ENCODE measurements around the gene NOTCH2.
"Not testable (repeated sequence)": the region's sequence is repeated elsewhere in the genome, so short reads cannot be mapped to it uniquely, and the experiment has no call there.

NOTCH2 gene

GRCh38 chr1:119987686-119988085, 81.8 kb downstream of the NOTCH2 start:
- Mint-ChIP-seq H3K27ac (peak overlapping the region; percentile 86), H3K4me1 (peaks cover 43% of the 10 kb centered on the region), H3K36me3 (peaks cover 26% of the 10 kb centered on the region), H3K27me3 (no peaks in the 10 kb centered on the region), H3K9me3 (no peaks in the 10 kb centered on the region), H3K4me3 (peak overlapping the region; percentile 72)

- Mint-ChIP-seq H3K4me1 (peaks cover 43% of the 10 kb centered on the region), H3K27ac (peak overlapping the region; percentile 86), H3K36me3 (peaks cover 26% of the 10 kb centered on the region), H3K9me3 (no peaks in the 10 kb centered on the region), H3K4me3 (peak overlapping the region; percentile 53), H3K27me3 (no peaks in the 10 kb centered on the region)
Observed at GRCh38 chr1:119987112-119987511, 82.3 kb downstream of the NOTCH2 start.

GRCh38 chr1:119986007-119986497, 83.4 kb downstream of the NOTCH2 start:
- Mint-ChIP-seq H3K4me3 (no peak overlapping the region), H3K36me3 (peaks cover 28% of the 10 kb centered on the region), H3K9me3 (no peaks in the 10 kb centered on the region), H3K27me3 (no peaks in the 10 kb centered on the region), H3K27ac (no peak overlapping the region), H3K4me1 (peaks cover 43% of the 10 kb centered on the region)

- H3K4me3 Mint-ChIP-seq: no peak overlapping the region
Observed at GRCh38 chr1:119984771-119985170, 84.7 kb downstream of the NOTCH2 start.

GRCh38 chr1:119981986-119982815, 87.3 kb downstream of the NOTCH2 start:
- Mint-ChIP-seq H3K27ac (no peak overlapping the region), H3K4me3 (no peak overlapping the region), H3K9me3 (no peaks in the 10 kb centered on the region), H3K36me3 (peaks cover 32% of the 10 kb centered on the region), H3K4me1 (peaks cover 36% of the 10 kb centered on the region), H3K27me3 (no peaks in the 10 kb centered on the region)

More at GRCh38 chr1:119984771-119985170, 84.7 kb downstream of the NOTCH2 start:
- Mint-ChIP-seq H3K27ac (no peak overlapping the region), H3K27me3 (no peaks in the 10 kb centered on the region), H3K9me3 (no peaks in the 10 kb centered on the region), H3K4me1 (peaks cover 43% of the 10 kb centered on the region), H3K36me3 (peaks cover 28% of the 10 kb centered on the region)

- H3K4me1 Mint-ChIP-seq: peaks cover 34% of the 10 kb centered on the region
- peaks cover 28% of the 10 kb centered on the region for H3K36me3 Mint-ChIP-seq
- H3K4me3 Mint-ChIP-seq: no peak overlapping the region
- no peak overlapping the region for H3K27ac Mint-ChIP-seq
- H3K27me3 Mint-ChIP-seq: no peaks in the 10 kb centered on the region
- no peaks in the 10 kb centered on the region for H3K9me3 Mint-ChIP-seq
Observed at GRCh38 chr1:119981496-119981895, 88.0 kb downstream of the NOTCH2 start.

- Mint-ChIP-seq H3K4me1 (peaks cover 17% of the 10 kb centered on the region), H3K27ac (no peak overlapping the region), H3K27me3 (no peaks in the 10 kb centered on the region), H3K36me3 (peaks cover 18% of the 10 kb centered on the region), H3K9me3 (no peaks in the 10 kb centered on the region), H3K4me3 (no peak overlapping the region)
Observed at GRCh38 chr1:119978018-119978505, 91.4 kb downstream of the NOTCH2 start.

- H3K27ac Mint-ChIP-seq, H3K9me3 Mint-ChIP-seq, H3K4me3 Mint-ChIP-seq, H3K27me3 Mint-ChIP-seq: not testable (repeated sequence)
- Mint-ChIP-seq H3K36me3 (peaks cover 19% of the 10 kb centered on the region), H3K4me1 (peaks cover 17% of the 10 kb centered on the region)
Observed at GRCh38 chr1:119977113-119977736, 92.2 kb downstream of the NOTCH2 start.

GRCh38 chr1:119975582-119976254, 93.7 kb downstream of the NOTCH2 start:
- not testable (repeated sequence) for H3K4me3 Mint-ChIP-seq, H3K9me3 Mint-ChIP-seq, H3K27ac Mint-ChIP-seq, H3K27me3 Mint-ChIP-seq
- Mint-ChIP-seq H3K4me1 (peaks cover 17% of the 10 kb centered on the region), H3K36me3 (peaks cover 17% of the 10 kb centered on the region)

- no peaks in the 10 kb centered on the region for H3K27me3 Mint-ChIP-seq
- H3K9me3 Mint-ChIP-seq: no peaks in the 10 kb centered on the region
- peaks cover 17% of the 10 kb centered on the region for H3K36me3 Mint-ChIP-seq
- H3K4me3 Mint-ChIP-seq: no peak overlapping the region
- H3K27ac Mint-ChIP-seq: no peak overlapping the region
- peaks cover 17% of the 10 kb centered on the region for H3K4me1 Mint-ChIP-seq
Observed at GRCh38 chr1:119975006-119975405, 94.5 kb downstream of the NOTCH2 start.

- peaks cover 20% of the 10 kb centered on the region for H3K36me3 Mint-ChIP-seq
- H3K27ac Mint-ChIP-seq: no peak overlapping the region
- H3K9me3 Mint-ChIP-seq: no peaks in the 10 kb centered on the region
- H3K4me1 Mint-ChIP-seq: peaks cover 15% of the 10 kb centered on the region
- no peaks in the 10 kb centered on the region for H3K27me3 Mint-ChIP-seq
- no peak overlapping the region for H3K4me3 Mint-ChIP-seq
Observed at GRCh38 chr1:119974013-119974412, 95.4 kb downstream of the NOTCH2 start.

- Mint-ChIP-seq H3K27me3 (no peaks in the 10 kb centered on the region), H3K36me3 (peaks cover 16% of the 10 kb centered on the region), H3K4me3 (no peak overlapping the region), H3K27ac (peak overlapping the region; percentile 8), H3K9me3 (no peaks in the 10 kb centered on the region), H3K4me1 (peaks cover 8% of the 10 kb centered on the region)
Observed at GRCh38 chr1:119971710-119972570, 97.5 kb downstream of the NOTCH2 start.

GRCh38 chr1:119968601-119969000, 100.9 kb downstream of the NOTCH2 start:
- no peaks in the 10 kb centered on the region for H3K27me3 Mint-ChIP-seq
- peak overlapping the region; percentile 8 for H3K27ac Mint-ChIP-seq
- peaks cover 5% of the 10 kb centered on the region for H3K4me1 Mint-ChIP-seq
- H3K4me3 Mint-ChIP-seq: no peak overlapping the region
- H3K36me3 Mint-ChIP-seq: peaks cover 26% of the 10 kb centered on the region
- no peaks in the 10 kb centered on the region for H3K9me3 Mint-ChIP-seq

GRCh38 chr1:119968068-119968492, 101.4 kb downstream of the NOTCH2 start:
- no peaks in the 10 kb centered on the region for H3K9me3 Mint-ChIP-seq
- H3K27ac Mint-ChIP-seq: no peak overlapping the region
- H3K4me3 Mint-ChIP-seq: no peak overlapping the region
- H3K36me3 Mint-ChIP-seq: peaks cover 26% of the 10 kb centered on the region
- peaks cover 5% of the 10 kb centered on the region for H3K4me1 Mint-ChIP-seq
- H3K27me3 Mint-ChIP-seq: no peaks in the 10 kb centered on the region

GRCh38 chr1:119966681-119967080, 102.8 kb downstream of the NOTCH2 start:
- Mint-ChIP-seq H3K9me3 (no peaks in the 10 kb centered on the region), H3K36me3 (peaks cover 27% of the 10 kb centered on the region), H3K4me3 (no peak overlapping the region), H3K27me3 (no peaks in the 10 kb centered on the region), H3K4me1 (peaks cover 5% of the 10 kb centered on the region), H3K27ac (no peak overlapping the region)

Data from activated naive CD4-positive, alpha-beta T cell treated with anti-CD3 and anti-CD28 coated beads, Interleukin-2, amount 50 U/mL, for 24 hours (primary cell).